A375 (cell line): ENCODE data around the gene CFAP44. TPM values are rescaled to one million over a fixed set of nuclear protein-coding genes. Genes with fewer than 3 reads are reported as not detected.

Experiments used
- small RNA-seq: library from RNA; depleted of rRNA; stranded (forward); fragments of <200 nt; gene quantifications from one replicate; pipeline ENCODE3, GENCODE V24; 2014
- total RNA-seq: library from RNA; depleted of rRNA; stranded (reverse); fragments of >200 nt; shearing (Covaris generic); gene quantifications from 2 replicates; pipeline ENCODE4 v1.2.3, GENCODE V29; 2014; rRNA removed

Gene CFAP44
- total RNA-seq: 4.1 and 4.8 TPM in 2 replicates

GRCh38 chr3:113441051-113441770, at the start of gene CFAP44:
Gene CFAP44, minus strand, starts transcription at chr3:113441493. Its CDS starts 7,829 bp downstream, at chr3:113433664.

Small RNAs within 50 kb of the gene (small RNA-seq; reads per million reads assigned to genes)
- gene MIR8076: not detected

Other genes starting within 250 kb of the CFAP44 start
- gene BOC, start 229.9 kb downstream of the CFAP44 start, total RNA-seq: 2.5 and 3.8 TPM in 2 replicates
- 22.1 and 29.6 TPM in 2 replicates for gene SPICE1, start 73.7 kb upstream of the CFAP44 start, total RNA-seq
- gene SIDT1, start 91.1 kb upstream of the CFAP44 start, total RNA-seq: not detected in 2 replicates